IMR-90 (cell line): ENCODE measurements around the gene AIMP1. TPM values are rescaled to one million over a fixed set of nuclear protein-coding genes. Genes with fewer than 3 reads are reported as not detected.

ENCODE experiments used
- ATAC-seq: fragments of 200-7000 bp; cut with Tn5 transposase; 2 replicates; pipeline ENCODE4 v1.9.1; 2020; ENCODE audit warnings: low read depth, mild to moderate bottlenecking, moderate library complexity
- BruUV-seq: library from RNA; stranded (reverse); fragments of 400-500 nt; replicated peaks from 2 replicates; lab custom pipeline; 2021; lab: Mats Ljungman, UMichigan
- CTCF ChIA-PET: fragments of 300-600 bp; formaldehyde crosslinking; extraction: SDS; loops from one replicate; lab custom pipeline; 2021; ENCODE audit warnings: antibody characterized with exemption; lab: Yijun Ruan, JAX
- POLR2A ChIA-PET: fragments of 300-600 bp; sonication (Branson Sonifier 250); formaldehyde crosslinking; loops from one replicate; lab custom pipeline; 2022; ENCODE audit warnings: antibody characterized with exemption; ENCODE audit not compliant: unreplicated experiment; lab: Charles Lee
- DNase-seq: peaks from one replicate; pipeline ENCODE4 v3.0.0; 2013
- H2AFZ ChIP-seq: replicated peaks from 2 replicates; pipeline ENCODE3; 2013; ENCODE audit warnings: low read length, mild to moderate bottlenecking; ENCODE audit not compliant: poor library complexity
- H2AK5ac ChIP-seq: 2 replicates; pipeline ENCODE4 v1.6.1; 2013; ENCODE audit warnings: low read depth, low read length, inconsistent platforms
- H2AK9ac ChIP-seq: replicated peaks from 2 replicates; pipeline ENCODE3; 2013; ENCODE audit warnings: mild to moderate bottlenecking, low read depth, low read length, moderate library complexity; ENCODE audit not compliant: poor library complexity
- H2BK120ac ChIP-seq: 2 replicates; pipeline ENCODE4 v1.6.1; 2013; ENCODE audit warnings: low read depth, low read length, inconsistent platforms
- H2BK15ac ChIP-seq: 3 replicates; pipeline ENCODE4 v1.6.1; 2013; ENCODE audit warnings: low read depth, low read length, inconsistent platforms
- H2BK20ac ChIP-seq: 2 replicates; pipeline ENCODE4 v1.6.1; 2013; ENCODE audit warnings: low read depth, mild to moderate bottlenecking, inconsistent platforms, low read length, moderate library complexity
- H2BK5ac ChIP-seq: 2 replicates; pipeline ENCODE4 v1.6.1; 2013; ENCODE audit warnings: mild to moderate bottlenecking, low read depth, low read length, inconsistent platforms; ENCODE audit not compliant: poor library complexity, severe bottlenecking
- H3K14ac ChIP-seq: replicated peaks from 2 replicates; pipeline ENCODE4 v1.6.1; 2013; ENCODE audit warnings: low read depth, low read length, inconsistent platforms
- H3K18ac ChIP-seq: 2 replicates; pipeline ENCODE4 v1.6.1; 2013; ENCODE audit warnings: low read depth, low read length, control low read depth
- H3K23ac ChIP-seq: 2 replicates; pipeline ENCODE4 v1.6.1; 2013; ENCODE audit warnings: low read depth, low read length, inconsistent platforms
- H3K27ac ChIP-seq: 2 replicates; pipeline ENCODE4 v1.5.1; 2013; ENCODE audit warnings: mild to moderate bottlenecking, control low read depth, low read length; ENCODE audit not compliant: insufficient read depth
- H3K27me3 ChIP-seq: 2 replicates; pipeline ENCODE4 v1.6.1; 2013; ENCODE audit warnings: low read length; ENCODE audit not compliant: control insufficient read depth, insufficient read depth
- H3K36me3 ChIP-seq: 2 replicates; pipeline ENCODE4 v1.6.1; 2013; ENCODE audit warnings: low read length, mixed read lengths; ENCODE audit not compliant: control insufficient read depth, insufficient read depth
- H3K4ac ChIP-seq: 2 replicates; pipeline ENCODE4 v1.6.1; 2013; ENCODE audit warnings: low read depth, low read length, inconsistent platforms
- H3K4me1 ChIP-seq: 2 replicates; pipeline ENCODE4 v1.6.1; 2013; ENCODE audit warnings: low read length, mixed read lengths; ENCODE audit not compliant: control insufficient read depth, insufficient read depth
- H3K4me2 ChIP-seq: 2 replicates; pipeline ENCODE4 v1.6.1; 2013; ENCODE audit warnings: low read depth, mild to moderate bottlenecking, control low read depth, low read length, moderate library complexity
- H3K4me3 ChIP-seq: 2 replicates; pipeline ENCODE4 v1.5.1; 2013; ENCODE audit warnings: low read depth, mild to moderate bottlenecking, control low read depth, low read length, moderate library complexity; ENCODE audit not compliant: insufficient read depth
- H3K56ac ChIP-seq: 2 replicates; pipeline ENCODE4 v1.6.1; 2013; ENCODE audit warnings: low read length, inconsistent platforms; ENCODE audit not compliant: insufficient read depth; ENCODE audit errors: extremely low read depth
- H3K79me1 ChIP-seq, 2 experiments: 2 replicates each; pipeline ENCODE4 v1.6.1; 2013; ENCODE audit warnings: low read length in 2 of 2, inconsistent platforms in 1 of 2, low read depth in 1 of 2
- H3K9ac ChIP-seq: 2 replicates; pipeline ENCODE4 v1.6.1; 2013; ENCODE audit warnings: low read depth, low read length, control low read depth
- H3K9me1 ChIP-seq: 2 replicates; pipeline ENCODE4 v1.6.1; 2013; ENCODE audit warnings: low read length, inconsistent platforms; ENCODE audit not compliant: insufficient read depth
- H3K9me3 ChIP-seq: 2 replicates; pipeline ENCODE4 v1.6.1; 2013; ENCODE audit warnings: low read length; ENCODE audit not compliant: control insufficient read depth, insufficient read depth
- H4K20me1 ChIP-seq: 2 replicates; pipeline ENCODE4 v1.6.1; 2013; ENCODE audit warnings: low read length, inconsistent platforms; ENCODE audit not compliant: insufficient read depth
- H4K5ac ChIP-seq: 2 replicates; pipeline ENCODE4 v1.6.1; 2013; ENCODE audit warnings: mild to moderate bottlenecking, low read depth, low read length, control low read depth
- H4K8ac ChIP-seq, 2 experiments: 2 replicates each; pipeline ENCODE4 v1.6.1; 2013; ENCODE audit warnings: low read depth in 2 of 2, low read length in 2 of 2, control low read depth in 1 of 2, inconsistent platforms in 1 of 2
- H4K91ac ChIP-seq: 2 replicates; pipeline ENCODE4 v1.6.1; 2013; ENCODE audit warnings: low read depth, low read length, inconsistent platforms; ENCODE audit not compliant: insufficient read depth
- FOS ChIP-seq: fragments of 150-350 bp; IDR thresholded peaks from 2 replicates; pipeline ENCODE4 v1.6.1; 2016; ENCODE audit warnings: low read depth, low read length
- MAFK ChIP-seq: IDR thresholded peaks from 2 replicates; pipeline ENCODE4 v1.6.1; 2012; ENCODE audit warnings: low read depth, low read length, improper control_type of control experiment
- MAZ ChIP-seq: IDR thresholded peaks from 2 replicates; pipeline ENCODE4 v1.6.1; 2012; ENCODE audit warnings: low read depth, mild to moderate bottlenecking, low read length, improper control_type of control experiment, moderate library complexity, borderline replicate concordance
- MXI1 ChIP-seq: IDR thresholded peaks from 2 replicates; pipeline ENCODE4 v1.6.1; 2012; ENCODE audit warnings: low read depth, mild to moderate bottlenecking, low read length, moderate library complexity, borderline replicate concordance
- RAD21 ChIP-seq: IDR thresholded peaks from 2 replicates; pipeline ENCODE4 v1.6.1; 2012; ENCODE audit warnings: low read length, improper control_type of control experiment
- RCOR1 ChIP-seq: IDR thresholded peaks from 2 replicates; pipeline ENCODE4 v1.6.1; 2012; ENCODE audit warnings: mild to moderate bottlenecking, low read length, improper control_type of control experiment; ENCODE audit not compliant: insufficient replicate concordance
- RFX5 ChIP-seq: IDR thresholded peaks from 2 replicates; pipeline ENCODE4 v1.8.0; 2012; ENCODE audit warnings: low read depth, mild to moderate bottlenecking, low read length, moderate library complexity
- USF2 ChIP-seq: fragments of 150-350 bp; IDR thresholded peaks from 2 replicates; pipeline ENCODE4 v1.6.1; 2017; ENCODE audit warnings: mild to moderate bottlenecking, antibody characterized with exemption, low read length, low read depth
- WGBS, 2 experiments: methylation state at CpG; one replicate each; pipeline versions ENCODE4 v1.1.5 to v1.1.7; 2013; ENCODE audit warnings: missing lambda C conversion rate in 2 of 2; ENCODE audit not compliant: insufficient read length in 1 of 2; ENCODE audit errors: extremely low coverage in 2 of 2; 5-methylcytosine and 5-hydroxymethylcytosine counted together
- dilution Hi-C: fragments of 300-500 bp; cut with HindIII; formaldehyde crosslinking; loops from one replicate; pipeline ENCODE4 v1.14.3; 2018; ENCODE audit warnings: low sequenced_read_pairs; ENCODE audit not compliant: unreplicated experiment
- in situ Hi-C: fragments of 300-500 bp; cut with MboI; formaldehyde crosslinking; loops from 3 replicates; pipeline ENCODE4 v1.14.3; 2019; ENCODE audit warnings: low sequenced_read_pairs, inconsistent platforms, mixed read lengths
- intact Hi-C: fragments of 100-400 bp; cut with micrococcal nuclease; formaldehyde crosslinking; loops from 2 replicates; pipeline ENCODE4 v1.10.0; 2022
- polyA plus RNA-seq, 3 experiments: library from polyadenylated mRNA; depleted of rRNA; stranded (reverse); fragments of >200 nt; gene quantifications; 2 replicates each; pipeline ENCODE4 v1.2.3, GENCODE V29; 2012; ENCODE audit warnings: low replicate concordance in 1 of 3
- total RNA-seq: library from RNA; depleted of rRNA; stranded (reverse); fragments of >200 nt; gene quantifications from 2 replicates; pipeline ENCODE4 v1.2.3, GENCODE V29; 2012
- TF ChIP-seq, protein P1 (sequence below): fragments of 150-350 bp; IDR thresholded peaks from 2 replicates; pipeline ENCODE4 v1.6.1; 2016; ENCODE audit warnings: low read depth, mild to moderate bottlenecking, low read length, moderate library complexity, borderline replicate concordance

Gene AIMP1
- total and polyA plus RNA-seq, 2 of the 4 experiments (the other 2 are of a cell fraction), result 11.8 to 21.4 TPM

- Histone ChIP-seq H3K36me3 (peaks cover 2% of the 10 kb centered on the region; the same call in 1 of the 2 replicates), H2BK20ac (no peak overlapping the region), H3K27ac (no peak overlapping the region), H2AFZ (no peak overlapping the region), H4K5ac (no peak overlapping the region), H2AK9ac (no peak overlapping the region), H2AK5ac (no peak overlapping the region), H3K9ac (no peak overlapping the region), H3K18ac (no peak overlapping the region), H3K9me1 (no peaks in the 10 kb centered on the region), H2BK120ac (no peak overlapping the region), H3K27me3 (no peaks in the 10 kb centered on the region), H3K56ac (no peak overlapping the region), H3K4ac (no peak overlapping the region), H3K4me1 (no peaks in the 10 kb centered on the region), H4K91ac (no peak overlapping the region), H3K4me2 (no peak overlapping the region), H3K9me3 (no peaks in the 10 kb centered on the region), H2BK5ac (no peak overlapping the region), H4K8ac (no peak overlapping the region), H3K79me1 (no peaks in the 10 kb centered on the region), H3K23ac (no peak overlapping the region), H2BK15ac (no peak overlapping the region), H3K14ac (no peak overlapping the region), H3K4me3 (no peak overlapping the region), H4K20me1 (no peaks in the 10 kb centered on the region)
- no CpG with 5 or more reads among the region's 4 CpGs for WGBS, 2 experiments
- BruUV-seq, result no TSS peak
- TF ChIP-seq RAD21 (no peak), MXI1 (no peak), MAFK (no peak), FOS (no peak), MAZ (no peak), RFX5 (no peak), RCOR1 (no peak), USF2 (no peak)
- TF ChIP-seq, protein P1, sequence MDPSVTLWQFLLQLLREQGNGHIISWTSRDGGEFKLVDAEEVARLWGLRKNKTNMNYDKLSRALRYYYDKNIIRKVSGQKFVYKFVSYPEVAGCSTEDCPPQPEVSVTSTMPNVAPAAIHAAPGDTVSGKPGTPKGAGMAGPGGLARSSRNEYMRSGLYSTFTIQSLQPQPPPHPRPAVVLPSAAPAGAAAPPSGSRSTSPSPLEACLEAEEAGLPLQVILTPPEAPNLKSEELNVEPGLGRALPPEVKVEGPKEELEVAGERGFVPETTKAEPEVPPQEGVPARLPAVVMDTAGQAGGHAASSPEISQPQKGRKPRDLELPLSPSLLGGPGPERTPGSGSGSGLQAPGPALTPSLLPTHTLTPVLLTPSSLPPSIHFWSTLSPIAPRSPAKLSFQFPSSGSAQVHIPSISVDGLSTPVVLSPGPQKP, result no peak
- ChIA-PET CTCF (no interaction called here), POLR2A (no interaction called here)
- dilution Hi-C loops (no loop called here), intact Hi-C loops (no loop called here), in situ Hi-C loops (no loop called here)
- DNase-seq (no peak), ATAC-seq (no peak)
Observed at GRCh38 chr4:106355193-106355592, 38.8 kb downstream of the AIMP1 start.
